Measurements from ENCODE around the gene SLC25A22. TPM values are rescaled to one million over a fixed set of nuclear protein-coding genes. Genes with fewer than 3 reads are reported as not detected.

Gene SLC25A22
- total RNA-seq, 1 experiment from 2014 or later, result 32.7 TPM

DNA sequence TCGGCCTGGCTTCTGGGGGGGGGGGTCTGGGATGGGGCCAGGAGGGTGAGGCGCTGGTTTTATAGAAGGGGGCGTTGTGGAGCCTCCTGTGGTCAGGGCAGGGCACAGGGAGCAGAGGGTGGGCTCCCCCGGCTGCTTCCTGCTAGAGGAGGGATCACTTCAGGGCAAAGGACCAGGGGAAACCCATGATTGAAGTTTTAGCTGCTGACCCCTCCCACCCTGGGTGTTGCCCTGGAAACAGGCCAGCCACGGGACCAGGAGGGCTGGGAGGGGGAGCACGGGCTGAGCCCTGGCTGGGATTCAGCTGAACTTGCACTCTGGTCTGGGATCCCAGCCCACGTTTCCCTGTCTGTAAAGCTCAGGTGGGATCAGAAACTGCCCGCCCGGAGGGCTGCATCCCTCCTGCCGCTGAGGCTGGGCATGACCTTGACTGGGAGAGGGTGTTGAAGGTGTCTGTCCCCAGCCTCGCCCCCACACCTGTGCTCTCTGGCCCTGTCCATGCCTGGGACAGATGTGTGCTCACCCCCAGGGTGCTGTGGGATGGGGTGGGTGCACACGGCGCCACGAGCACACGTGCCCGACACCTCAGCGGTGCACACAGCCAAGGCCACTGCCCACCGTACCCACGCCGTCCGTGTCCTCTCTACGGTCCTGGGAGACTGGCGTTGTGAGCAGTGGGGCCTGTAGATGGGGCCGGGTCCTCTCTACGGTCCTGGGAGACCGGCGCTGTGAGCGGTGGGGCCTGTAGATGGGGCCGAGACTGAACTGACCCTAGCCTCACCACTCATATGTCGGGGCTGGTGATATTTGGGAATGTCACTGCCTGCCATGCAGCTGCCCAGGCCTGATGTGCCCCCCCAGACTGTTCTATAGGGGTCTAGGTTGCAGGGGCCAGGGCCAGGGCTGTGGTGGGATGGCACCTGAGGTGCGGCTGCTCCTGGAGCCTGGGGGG, 46.9 kb upstream of the SLC25A22 start:
- peak overlapping the region; percentile 100; the same call in 1 of the 2 replicates for H3K4me3 ChIP-seq (ENCODE audit: low read length)
- H3K79me2 ChIP-seq (ENCODE audit: low read length), result peaks cover 69% of the 10 kb centered on the region
- H3K9me2 ChIP-seq (replicated peaks; ENCODE audit: low read length), result no peaks in the 10 kb centered on the region
- H4K20me1 ChIP-seq (ENCODE audit: low read length), result peaks cover 22% of the 10 kb centered on the region
- TF ChIP-seq, protein P1, sequence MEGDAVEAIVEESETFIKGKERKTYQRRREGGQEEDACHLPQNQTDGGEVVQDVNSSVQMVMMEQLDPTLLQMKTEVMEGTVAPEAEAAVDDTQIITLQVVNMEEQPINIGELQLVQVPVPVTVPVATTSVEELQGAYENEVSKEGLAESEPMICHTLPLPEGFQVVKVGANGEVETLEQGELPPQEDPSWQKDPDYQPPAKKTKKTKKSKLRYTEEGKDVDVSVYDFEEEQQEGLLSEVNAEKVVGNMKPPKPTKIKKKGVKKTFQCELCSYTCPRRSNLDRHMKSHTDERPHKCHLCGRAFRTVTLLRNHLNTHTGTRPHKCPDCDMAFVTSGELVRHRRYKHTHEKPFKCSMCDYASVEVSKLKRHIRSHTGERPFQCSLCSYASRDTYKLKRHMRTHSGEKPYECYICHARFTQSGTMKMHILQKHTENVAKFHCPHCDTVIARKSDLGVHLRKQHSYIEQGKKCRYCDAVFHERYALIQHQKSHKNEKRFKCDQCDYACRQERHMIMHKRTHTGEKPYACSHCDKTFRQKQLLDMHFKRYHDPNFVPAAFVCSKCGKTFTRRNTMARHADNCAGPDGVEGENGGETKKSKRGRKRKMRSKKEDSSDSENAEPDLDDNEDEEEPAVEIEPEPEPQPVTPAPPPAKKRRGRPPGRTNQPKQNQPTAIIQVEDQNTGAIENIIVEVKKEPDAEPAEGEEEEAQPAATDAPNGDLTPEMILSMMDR (conservative IDR thresholded peaks at IDR 0.05; ENCODE audit: low read depth, low read length), result no peak
- TF ChIP-seq EZH2phosphoT487 (IDR thresholded peaks at IDR 0.05; ENCODE audit: borderline replicate concordance, low read length), result no peak
- TF ChIP-seq EZH2 (IDR thresholded peaks at IDR 0.05; ENCODE audit: low read length, unreplicated experiment), result no peak
- 0 out of 2 replicates have a peak overlapping the region, but pooled peaks have one; percentile 48 for H3K9ac ChIP-seq (ENCODE audit: low read length)
- intact Hi-C loops (cut with micrococcal nuclease), result loop anchor here (5.0 kb wide), 1 partner anchor 207 kb away; no protein-coding TSS in a partner anchor
- H3K4me1 ChIP-seq (ENCODE audit: insufficient read depth, low read length), result peaks cover 43% of the 10 kb centered on the region
- peak; percentile 74 for DNase-seq
- peak; percentile 30 for ATAC-seq
- peaks cover 15% of the 10 kb centered on the region for H3K36me3 ChIP-seq (ENCODE audit: low read depth, low read length)
- H3K4me2 ChIP-seq (ENCODE audit: low read length), result peak overlapping the region; percentile 90
- H3K27ac ChIP-seq (ENCODE audit: low read length), result peak overlapping the region; percentile 64; the same call in 1 of the 2 replicates
- H3K27me3 ChIP-seq (ENCODE audit: low read length), result no peaks in the 10 kb centered on the region
- CTCF ChIA-PET, result interaction anchor here (0.6 kb wide), 1 partner anchor 144 kb away, joined by 6 read pairs; no protein-coding TSS in a partner anchor
- no peaks in the 10 kb centered on the region for H3K9me3 ChIP-seq (ENCODE audit: low read length)
- TSS peak; percentile 17 for BruUV-seq (replicated peaks)
- no peaks in the 10 kb centered on the region for H3F3A ChIP-seq (ENCODE audit: low read length, unreplicated experiment)
- no peak overlapping the region for H2AFZ ChIP-seq (ENCODE audit: low read length)
- POLR2A ChIA-PET (ENCODE audit: unreplicated experiment), result interaction anchor here (0.5 to 0.6 kb wide), 2 partner anchors 26 to 170 kb away, joined by 3 to 4 read pairs; no protein-coding TSS in a partner anchor

DNA sequence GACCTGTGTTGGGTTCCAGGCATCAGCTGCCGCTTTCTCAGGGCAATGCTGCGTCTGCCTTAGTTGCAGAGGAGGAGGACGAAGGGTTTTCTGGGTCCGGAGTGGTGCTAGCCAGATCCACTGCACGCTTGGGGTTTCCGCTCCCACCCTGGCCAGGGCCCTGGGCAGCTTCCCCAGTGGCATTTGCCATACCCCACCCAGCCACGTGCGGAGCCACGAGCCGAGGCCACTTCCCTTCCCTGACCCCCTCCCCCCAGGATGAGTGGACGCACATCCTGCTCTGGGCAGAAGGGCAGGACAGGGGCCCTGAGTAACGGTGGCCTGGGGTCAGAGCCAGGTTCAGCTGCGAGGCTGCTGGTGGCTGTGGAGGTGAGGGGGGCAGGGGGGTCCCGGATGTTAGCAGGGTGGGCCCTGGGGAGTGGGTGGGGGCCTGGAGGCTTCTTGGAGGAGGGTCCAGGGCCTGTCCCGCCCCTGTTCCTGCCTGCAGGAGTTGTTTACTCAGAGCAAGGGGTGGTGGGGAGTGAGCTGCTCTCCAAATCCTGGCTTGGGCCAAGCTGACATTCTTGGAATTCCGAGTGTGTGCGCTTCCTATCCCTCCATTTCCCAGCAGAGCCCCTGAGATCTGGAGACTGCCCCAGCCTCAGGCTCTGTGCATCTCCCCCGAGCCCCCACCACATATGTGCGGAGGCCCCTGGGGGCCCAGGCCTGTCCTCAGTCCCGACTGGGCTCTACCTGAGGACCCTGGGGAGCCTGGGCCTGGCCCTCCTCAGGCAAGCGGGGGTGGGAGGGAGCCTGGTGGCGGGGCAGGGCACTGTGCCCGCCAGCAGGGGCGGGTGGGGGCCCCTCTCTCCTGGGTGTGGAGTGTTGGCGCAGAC, 46.0 kb upstream of the SLC25A22 start:
- no TSS peak for BruUV-seq (replicated peaks)
- Histone ChIP-seq H3K36me3 (ENCODE audit: low read depth, low read length) (peaks cover 24% of the 10 kb centered on the region), H3K4me2 (ENCODE audit: low read length) (peak overlapping the region; percentile 90), H3K9me2 (replicated peaks; ENCODE audit: low read length) (no peaks in the 10 kb centered on the region), H3K9me3 (ENCODE audit: low read length) (no peaks in the 10 kb centered on the region), H4K20me1 (ENCODE audit: low read length) (peaks cover 31% of the 10 kb centered on the region), H3K27me3 (ENCODE audit: low read length) (no peaks in the 10 kb centered on the region), H3K79me2 (ENCODE audit: low read length) (peaks cover 74% of the 10 kb centered on the region), H3K4me3 (ENCODE audit: low read length) (peak overlapping the region; percentile 100), H3K9ac (ENCODE audit: low read length) (peak overlapping the region; percentile 97), H3F3A (ENCODE audit: low read length, unreplicated experiment) (peaks cover 8% of the 10 kb centered on the region), H3K4me1 (ENCODE audit: insufficient read depth, low read length) (peaks cover 46% of the 10 kb centered on the region), H2AFZ (ENCODE audit: low read length) (no peak overlapping the region), H3K27ac (ENCODE audit: low read length) (peak overlapping the region; percentile 64)
- peak; percentile 50 for ATAC-seq
- intact Hi-C loops (cut with micrococcal nuclease), result loop anchor here (5.0 kb wide), 1 partner anchor 208 kb away; no protein-coding TSS in a partner anchor
- TF ChIP-seq EZH2phosphoT487 (IDR thresholded peaks at IDR 0.05; ENCODE audit: borderline replicate concordance, low read length) (peak; percentile 93), EZH2 (IDR thresholded peaks at IDR 0.05; ENCODE audit: low read length, unreplicated experiment) (no peak)
- TF ChIP-seq, protein P1 (conservative IDR thresholded peaks at IDR 0.05; ENCODE audit: low read depth, low read length), result no peak
- ChIA-PET POLR2A (ENCODE audit: unreplicated experiment) (interaction anchor here (0.5 to 1.7 kb wide), 2 partner anchors 10 to 25 kb away, joined by 3 to 14 read pairs; no protein-coding TSS in a partner anchor), CTCF (interaction anchor here (0.6 kb wide), 1 partner anchor 143 kb away, joined by 6 read pairs; no protein-coding TSS in a partner anchor)
- DNase-seq, result peak; percentile 88

Measured in PC-3 (cell line).